AG09309 (cell line): Measurements from ENCODE around the gene TCERG1L.

ENCODE experiments used
- DNase-seq: peaks from one replicate; pipeline ENCODE4 v3.0.0-alpha.2; 2010; ENCODE audit warnings: low read depth
- H3K4me3 ChIP-seq: 2 replicates; pipeline ENCODE4 v1.5.1; 2011; ENCODE audit warnings: mild to moderate bottlenecking, low read depth, low read length, moderate library complexity; ENCODE audit not compliant: control insufficient read depth
- TF ChIP-seq, protein P1 (sequence below): IDR thresholded peaks from 2 replicates; pipeline ENCODE4 v1.5.1; 2011; ENCODE audit warnings: mild to moderate bottlenecking, low read depth, low read length, inconsistent platforms; ENCODE audit not compliant: insufficient read depth, control insufficient read depth; ENCODE audit errors: missing control alignments

Gene TCERG1L

GRCh38 chr10:131218811-131219583, 92.5 kb downstream of the TCERG1L start:
- H3K4me3 ChIP-seq: no peak overlapping the region
- TF ChIP-seq, protein P1, sequence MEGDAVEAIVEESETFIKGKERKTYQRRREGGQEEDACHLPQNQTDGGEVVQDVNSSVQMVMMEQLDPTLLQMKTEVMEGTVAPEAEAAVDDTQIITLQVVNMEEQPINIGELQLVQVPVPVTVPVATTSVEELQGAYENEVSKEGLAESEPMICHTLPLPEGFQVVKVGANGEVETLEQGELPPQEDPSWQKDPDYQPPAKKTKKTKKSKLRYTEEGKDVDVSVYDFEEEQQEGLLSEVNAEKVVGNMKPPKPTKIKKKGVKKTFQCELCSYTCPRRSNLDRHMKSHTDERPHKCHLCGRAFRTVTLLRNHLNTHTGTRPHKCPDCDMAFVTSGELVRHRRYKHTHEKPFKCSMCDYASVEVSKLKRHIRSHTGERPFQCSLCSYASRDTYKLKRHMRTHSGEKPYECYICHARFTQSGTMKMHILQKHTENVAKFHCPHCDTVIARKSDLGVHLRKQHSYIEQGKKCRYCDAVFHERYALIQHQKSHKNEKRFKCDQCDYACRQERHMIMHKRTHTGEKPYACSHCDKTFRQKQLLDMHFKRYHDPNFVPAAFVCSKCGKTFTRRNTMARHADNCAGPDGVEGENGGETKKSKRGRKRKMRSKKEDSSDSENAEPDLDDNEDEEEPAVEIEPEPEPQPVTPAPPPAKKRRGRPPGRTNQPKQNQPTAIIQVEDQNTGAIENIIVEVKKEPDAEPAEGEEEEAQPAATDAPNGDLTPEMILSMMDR: no peak
- no peak for DNase-seq

DNA sequence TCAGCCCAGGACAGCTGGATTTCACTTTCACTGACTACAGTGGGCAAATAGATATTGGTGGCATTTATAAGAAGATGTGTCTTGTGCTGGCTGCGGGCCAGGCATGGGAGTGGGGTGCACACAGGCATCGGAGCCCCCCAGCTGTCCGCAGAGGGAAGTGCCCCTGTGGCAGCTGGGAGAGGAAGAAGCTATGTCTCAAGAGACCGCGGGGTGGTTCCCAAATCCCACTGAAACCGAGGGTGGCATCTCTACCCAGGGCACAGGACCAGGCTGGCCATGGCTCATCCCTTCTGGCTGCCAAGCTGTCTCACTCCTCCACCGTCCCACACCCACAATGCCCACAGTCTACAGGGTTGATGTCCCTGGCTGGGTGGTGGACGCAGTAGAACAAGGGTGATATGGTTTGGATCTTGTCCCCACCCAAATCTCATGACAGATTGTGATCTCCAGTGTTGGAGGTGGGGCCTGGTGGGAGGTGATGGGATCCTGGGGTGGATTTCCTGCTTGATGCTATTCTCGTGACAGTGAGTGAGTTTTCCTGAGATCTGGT, 94.8 kb downstream of the TCERG1L start:
- TF ChIP-seq, protein P1: no peak
- no peak for DNase-seq

GRCh38 chr10:131215776-131216175, 95.7 kb downstream of the TCERG1L start:
- no peak for DNase-seq
- TF ChIP-seq, protein P1: no peak
- H3K4me3 ChIP-seq: no peak overlapping the region

More for the DNA sequence above, 94.8 kb downstream of the TCERG1L start:
- no peak overlapping the region for H3K4me3 ChIP-seq

DNA sequence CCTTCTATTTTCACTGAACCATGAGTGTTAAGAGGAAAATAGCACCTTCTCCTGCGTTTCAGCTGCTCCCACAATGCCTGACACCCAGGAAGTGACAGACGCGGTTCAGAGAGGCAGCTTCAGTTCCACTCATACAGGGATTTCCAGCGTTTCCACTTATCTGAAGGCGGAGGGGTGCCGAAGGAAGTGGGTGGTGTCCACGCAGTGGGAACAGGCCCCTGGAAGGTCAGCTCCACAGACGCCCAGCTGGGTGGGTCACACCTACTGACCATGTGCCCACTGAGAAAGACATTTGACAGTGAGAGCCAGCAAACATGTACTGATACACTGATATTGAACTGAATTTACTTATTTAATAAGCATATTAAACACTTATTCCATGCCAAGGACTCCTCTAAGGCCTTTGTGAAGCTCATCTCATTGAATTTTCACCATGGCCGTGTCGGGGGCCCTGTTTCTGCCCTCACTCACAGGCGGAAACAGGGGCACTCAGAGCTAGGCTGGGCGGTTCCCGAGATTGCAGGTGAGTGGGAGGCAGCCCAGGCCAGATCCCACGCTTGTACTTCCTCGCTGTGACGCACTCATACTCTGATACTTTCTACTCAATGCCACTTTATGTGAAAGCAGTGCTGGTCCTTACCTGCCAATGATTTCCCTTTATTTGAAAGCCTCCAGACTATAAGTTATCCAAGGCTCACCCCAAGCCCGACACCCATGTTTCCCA, 96.8 kb downstream of the TCERG1L start:
- H3K4me3 ChIP-seq: no peak overlapping the region
- no peak for DNase-seq
- TF ChIP-seq, protein P1: no peak

DNA sequence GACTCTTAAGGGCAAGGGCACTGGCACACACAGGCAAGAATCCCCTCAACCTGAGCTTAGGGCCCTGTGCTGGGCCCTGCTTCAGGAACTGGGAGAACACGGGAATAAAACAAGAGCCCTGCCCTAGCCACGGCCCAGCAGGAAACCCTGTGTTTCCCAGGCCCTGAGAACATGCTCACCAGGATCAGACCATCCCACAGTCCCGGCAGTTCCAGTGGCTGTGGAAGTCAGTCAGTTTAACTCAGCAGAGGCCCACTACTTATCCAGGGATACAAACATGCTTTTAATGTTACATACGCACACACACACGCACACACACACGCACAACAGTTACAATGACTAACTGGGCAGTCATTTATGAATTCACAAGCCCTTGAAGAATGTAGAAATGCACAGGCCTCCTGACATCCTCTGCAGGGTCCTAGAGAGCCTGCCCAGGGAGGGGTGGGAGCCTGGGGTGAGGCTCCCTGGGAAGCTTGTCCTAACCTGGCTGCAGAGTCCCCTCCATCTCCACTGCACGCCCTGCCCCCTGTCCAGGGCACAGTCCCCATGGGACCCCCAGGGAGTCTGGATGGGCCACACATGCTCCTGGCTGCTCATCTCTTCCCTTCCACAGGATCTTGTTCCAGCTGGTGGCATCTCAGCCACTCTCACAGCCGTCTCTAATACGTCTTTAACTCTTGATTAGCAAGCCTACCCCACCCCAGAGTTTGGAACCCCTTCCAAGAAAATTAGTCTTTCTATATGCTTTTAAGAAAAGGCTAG, 97.6 kb downstream of the TCERG1L start:
- no peak for DNase-seq
- H3K4me3 ChIP-seq: no peak overlapping the region
- TF ChIP-seq, protein P1: no peak

- no peak for DNase-seq
- no peak overlapping the region for H3K4me3 ChIP-seq
- TF ChIP-seq, protein P1: no peak
Measured at GRCh38 chr10:131212763-131213325, 98.7 kb downstream of the TCERG1L start.
